SKM-1 (cell line): ENCODE results near the gene PFKFB3.

Source experiments
- DNase-seq: peaks from one replicate; lab custom pipeline; 2025; ENCODE audit not compliant: unreplicated experiment; lab: John Stamatoyannopoulos, UW

The PFKFB3 gene

DNA sequence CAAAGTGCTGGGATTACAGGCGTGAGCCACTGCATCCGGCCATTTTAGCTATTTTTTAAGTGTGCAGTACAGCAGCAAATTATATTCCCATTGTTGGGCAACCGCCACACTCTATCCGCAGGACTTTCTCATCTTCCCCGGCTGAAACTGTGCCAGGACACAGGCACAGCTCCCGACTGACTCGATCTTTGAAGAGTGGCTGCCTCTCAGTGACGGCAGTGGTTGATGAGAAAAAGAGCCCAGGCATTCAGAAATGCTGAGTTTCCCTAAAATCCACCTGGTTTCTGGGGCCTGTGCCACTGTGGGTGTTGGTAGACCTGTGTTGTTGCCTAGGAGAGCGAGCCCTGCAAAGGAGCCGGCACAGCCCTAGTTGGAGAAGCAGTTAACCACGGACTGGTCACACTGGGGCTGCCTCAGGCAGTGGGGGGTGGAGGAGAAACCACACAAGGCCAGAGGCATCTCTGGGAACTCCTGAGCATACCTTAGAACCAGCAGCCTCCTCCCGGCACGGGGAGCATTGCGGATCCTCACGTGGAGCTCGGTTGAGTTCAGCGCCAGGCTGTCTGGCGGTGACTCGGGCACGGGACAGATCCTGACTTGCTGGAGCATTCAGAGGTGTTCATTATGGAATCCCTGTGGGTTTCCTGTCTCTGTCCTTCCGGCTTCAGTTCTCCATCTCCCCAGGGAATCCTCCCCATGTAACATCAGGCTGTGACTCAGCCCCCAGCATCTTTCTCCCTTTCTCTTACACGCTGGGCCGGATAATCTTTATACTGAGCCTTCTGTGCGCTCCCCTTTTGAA lies 16.2 kb downstream of the PFKFB3 start:
- no peak for DNase-seq

DNA sequence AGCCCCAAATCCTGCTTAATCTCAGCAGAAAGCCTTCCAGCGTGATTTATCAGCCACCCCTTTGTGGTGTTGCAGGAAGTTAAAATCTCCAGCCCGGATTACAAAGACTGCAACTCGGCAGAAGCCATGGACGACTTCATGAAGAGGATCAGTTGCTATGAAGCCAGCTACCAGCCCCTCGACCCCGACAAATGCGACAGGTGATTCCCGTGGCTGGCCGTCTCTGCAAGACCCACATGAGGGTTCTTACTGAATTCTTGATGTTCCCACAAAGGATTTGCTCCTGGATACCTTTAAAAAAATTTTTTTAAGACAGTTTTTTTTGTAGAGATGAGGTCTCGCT lies 16.7 kb downstream of the PFKFB3 start:
- no peak for DNase-seq

DNA sequence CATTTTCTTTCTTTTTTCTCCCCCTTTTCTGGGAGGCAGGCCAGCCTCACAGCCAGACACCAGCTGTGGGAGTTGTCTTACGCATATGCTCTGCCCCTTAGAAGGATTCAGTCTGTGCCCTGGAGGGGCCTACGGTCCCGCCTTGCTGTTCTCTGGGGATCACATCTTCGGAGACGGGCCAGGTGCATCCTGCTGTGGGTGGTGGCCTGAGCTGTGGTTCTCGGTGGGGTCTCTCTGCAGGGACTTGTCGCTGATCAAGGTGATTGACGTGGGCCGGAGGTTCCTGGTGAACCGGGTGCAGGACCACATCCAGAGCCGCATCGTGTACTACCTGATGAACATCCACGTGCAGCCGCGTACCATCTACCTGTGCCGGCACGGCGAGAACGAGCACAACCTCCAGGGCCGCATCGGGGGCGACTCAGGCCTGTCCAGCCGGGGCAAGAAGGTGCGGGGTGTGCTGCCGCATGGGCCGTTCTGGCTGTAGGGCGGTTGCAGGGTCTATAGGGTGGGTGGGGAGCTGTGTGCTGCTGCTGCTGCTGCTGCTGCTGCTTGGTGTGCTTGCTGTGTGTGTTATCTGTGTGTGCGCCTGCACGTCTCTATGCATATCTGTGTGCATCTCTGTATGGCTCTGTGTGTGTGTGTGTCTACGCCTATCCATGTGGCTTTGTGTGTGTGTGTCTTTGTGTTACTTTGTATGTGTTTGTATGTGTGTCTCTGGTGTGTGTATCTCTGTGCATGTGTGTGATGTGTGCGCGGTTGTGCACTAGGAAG lies 17.9 kb downstream of the PFKFB3 start:
- DNase-seq: no peak

DNA sequence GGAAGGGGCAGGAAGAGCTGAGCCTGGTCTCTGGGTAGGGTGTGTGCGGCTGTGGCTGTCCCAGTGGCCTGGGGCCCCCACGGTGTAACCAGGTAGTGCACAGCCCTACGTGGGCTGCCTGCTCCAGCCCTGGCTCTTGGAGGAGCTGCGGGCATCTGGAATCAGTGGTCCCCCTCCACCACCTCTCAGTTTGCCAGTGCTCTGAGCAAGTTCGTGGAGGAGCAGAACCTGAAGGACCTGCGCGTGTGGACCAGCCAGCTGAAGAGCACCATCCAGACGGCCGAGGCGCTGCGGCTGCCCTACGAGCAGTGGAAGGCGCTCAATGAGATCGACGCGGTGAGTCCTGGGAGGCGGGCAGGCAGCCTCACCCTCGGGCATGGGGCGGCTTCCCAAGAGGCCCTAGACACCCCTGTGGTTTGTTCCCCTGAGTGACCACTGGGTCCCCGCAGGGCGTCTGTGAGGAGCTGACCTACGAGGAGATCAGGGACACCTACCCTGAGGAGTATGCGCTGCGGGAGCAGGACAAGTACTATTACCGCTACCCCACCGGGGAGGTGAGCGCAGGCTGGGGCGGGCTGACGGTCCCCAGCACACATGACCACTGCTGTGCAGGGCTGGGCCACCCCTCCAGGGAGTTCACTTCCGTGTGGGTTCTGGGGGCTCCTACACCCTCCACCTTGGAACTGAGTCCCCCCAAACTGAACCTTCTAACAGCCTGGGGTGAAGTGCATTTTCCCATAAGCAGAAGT lies 18.6 kb downstream of the PFKFB3 start:
- DNase-seq: no peak

DNA sequence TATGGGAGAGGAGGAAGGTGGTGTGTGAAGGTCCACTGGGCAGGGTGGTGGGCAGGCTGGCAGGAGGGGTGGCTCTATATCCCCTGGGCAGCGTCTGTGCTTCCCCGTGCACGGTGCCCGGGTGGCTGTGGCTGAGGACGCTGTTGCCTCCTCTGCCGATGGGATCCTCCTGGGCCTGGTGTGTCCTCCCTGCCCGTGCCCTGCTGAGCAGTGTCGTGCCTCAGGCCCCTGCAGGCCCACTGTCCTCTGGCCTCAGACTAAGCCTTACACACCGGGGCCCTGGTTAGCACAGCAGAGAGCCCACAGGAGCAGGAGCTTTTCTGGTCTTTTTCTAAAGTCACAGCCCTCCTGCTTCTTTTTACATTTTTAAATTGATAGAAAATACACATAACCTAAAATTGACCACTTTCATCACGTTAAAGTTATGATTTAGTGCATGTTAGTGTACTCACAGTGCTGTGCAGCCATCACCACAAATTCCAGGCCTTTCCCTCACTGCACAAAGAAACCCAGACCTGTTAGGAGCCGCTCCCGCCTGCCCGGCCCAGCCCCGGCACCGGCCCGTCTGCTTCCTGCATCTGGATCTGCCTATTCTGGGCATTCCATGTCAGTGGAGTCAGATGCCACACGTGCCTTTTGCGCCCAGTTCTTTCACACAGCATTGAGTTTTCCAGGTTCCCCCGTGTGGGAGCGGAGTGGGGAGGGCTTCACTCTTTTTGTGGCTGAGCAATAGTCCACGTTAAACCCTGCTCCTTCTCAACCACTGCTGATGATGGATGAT lies 19.4 kb downstream of the PFKFB3 start:
- no peak for DNase-seq

DNA sequence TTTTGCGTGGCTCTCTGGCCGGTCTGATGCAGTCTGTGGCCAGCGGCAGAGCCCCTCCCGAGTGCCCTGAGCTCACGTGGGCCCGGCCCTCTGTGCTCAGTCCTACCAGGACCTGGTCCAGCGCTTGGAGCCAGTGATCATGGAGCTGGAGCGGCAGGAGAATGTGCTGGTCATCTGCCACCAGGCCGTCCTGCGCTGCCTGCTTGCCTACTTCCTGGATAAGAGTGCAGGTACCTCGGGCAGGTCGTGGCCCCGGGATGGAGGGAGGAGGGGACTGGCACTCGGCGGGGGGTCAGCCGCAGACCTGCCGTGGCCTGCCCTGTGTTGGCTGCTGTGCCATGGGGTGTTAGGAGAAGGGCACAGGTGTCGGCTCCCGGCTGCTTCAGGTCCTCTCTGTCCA lies 20.0 kb downstream of the PFKFB3 start:
- no peak for DNase-seq

DNA sequence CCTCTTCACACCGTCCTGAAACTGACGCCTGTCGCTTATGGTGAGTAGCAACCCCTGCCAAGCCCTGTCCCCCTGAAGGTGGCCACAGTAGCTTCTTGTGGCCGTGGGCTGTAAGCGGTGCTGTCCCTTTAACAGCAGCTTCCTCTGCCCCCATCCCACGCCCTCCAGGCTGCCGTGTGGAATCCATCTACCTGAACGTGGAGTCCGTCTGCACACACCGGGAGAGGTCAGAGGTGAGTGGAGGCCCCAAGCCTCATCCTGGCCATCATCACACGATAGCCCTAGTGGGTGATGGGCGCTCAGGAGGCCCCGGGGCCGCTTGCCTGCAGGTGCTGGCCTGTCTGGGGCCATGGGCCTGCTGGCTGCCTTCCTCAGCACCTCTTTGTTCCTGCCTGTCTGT lies 21.2 kb downstream of the PFKFB3 start:
- no peak for DNase-seq

DNA sequence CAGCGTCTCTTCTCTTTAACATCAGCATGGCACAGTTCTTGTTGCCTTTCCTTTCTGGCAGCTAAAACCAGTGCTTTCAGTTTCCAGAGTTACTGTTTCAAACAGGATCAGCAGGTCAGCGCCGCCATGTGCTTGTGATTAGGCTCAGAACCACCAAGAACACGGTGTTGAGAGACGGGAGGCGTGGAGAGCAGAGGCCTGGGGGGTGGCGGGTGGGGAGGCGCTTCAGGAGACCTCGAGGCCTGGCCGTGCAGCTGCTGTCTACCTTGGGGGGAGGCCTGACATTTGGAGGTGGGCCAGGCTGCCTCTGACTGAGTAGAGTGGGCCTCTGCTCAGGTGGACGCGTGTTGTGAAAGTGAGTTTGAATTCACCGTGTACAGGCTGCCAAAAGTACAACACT lies 22.0 kb downstream of the PFKFB3 start:
- DNase-seq: no peak

DNA sequence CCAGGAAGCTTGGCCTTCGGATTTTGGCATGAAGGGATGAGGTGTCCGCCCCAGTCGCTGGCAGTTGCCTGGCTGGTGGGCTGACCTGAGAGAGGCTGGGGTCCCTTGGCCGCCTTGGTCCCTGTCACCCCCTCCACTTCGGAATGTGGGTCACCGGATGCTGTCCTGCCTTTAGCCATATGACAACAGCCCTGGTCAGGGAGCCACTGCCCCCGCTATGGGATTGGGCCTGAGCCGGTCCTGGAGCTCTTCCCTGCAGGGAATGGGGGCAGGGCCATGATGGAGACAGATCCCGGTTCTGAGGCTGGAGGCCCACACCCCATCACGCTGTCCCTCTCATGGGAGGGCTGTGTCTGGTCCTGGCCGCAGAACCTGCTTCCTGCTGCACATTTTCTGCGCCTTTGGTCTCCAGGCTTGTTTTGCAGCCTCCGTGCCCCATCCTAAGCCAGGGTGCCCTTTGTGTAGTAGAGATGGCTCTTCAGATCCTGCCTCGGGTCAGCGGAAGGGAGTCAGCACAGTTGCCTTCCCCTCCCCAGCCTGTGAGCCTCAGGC lies 22.6 kb downstream of the PFKFB3 start:
- no peak for DNase-seq

DNA sequence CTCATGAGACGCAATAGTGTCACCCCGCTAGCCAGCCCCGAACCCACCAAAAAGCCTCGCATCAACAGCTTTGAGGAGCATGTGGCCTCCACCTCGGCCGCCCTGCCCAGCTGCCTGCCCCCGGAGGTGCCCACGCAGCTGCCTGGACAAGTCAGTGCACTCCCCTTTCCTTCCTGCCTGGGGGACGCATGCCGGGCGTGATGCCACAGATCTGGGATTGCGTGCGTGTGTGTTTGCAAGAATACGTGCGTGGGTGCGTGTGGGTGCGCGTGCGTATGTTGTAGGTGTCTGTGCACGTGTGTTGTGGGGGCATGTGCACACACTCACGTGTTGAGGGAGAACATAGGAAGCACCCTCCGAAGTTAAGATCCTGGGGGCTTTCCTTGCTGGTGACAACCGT lies 23.5 kb downstream of the PFKFB3 start:
- no peak for DNase-seq

DNA sequence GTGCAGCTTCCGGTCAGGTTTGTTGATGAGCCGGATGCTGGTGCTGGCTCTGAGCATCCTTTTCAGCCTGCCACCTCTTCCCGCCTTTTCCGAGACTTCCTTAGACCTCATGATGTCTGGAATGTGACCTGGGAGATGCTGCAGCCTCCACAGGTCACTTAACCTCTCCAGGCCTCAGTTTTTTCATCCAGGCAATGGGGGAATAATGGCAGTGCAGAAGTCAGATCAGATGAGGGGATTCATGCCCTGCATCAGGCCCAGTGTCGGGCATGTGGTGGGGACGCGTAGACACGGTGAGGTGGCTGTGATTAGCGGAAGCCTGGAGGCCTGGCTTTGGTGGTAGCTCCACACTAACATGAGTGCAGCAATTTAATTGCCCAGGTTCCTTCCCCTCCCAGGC lies 24.6 kb downstream of the PFKFB3 start:
- DNase-seq: no peak

DNA sequence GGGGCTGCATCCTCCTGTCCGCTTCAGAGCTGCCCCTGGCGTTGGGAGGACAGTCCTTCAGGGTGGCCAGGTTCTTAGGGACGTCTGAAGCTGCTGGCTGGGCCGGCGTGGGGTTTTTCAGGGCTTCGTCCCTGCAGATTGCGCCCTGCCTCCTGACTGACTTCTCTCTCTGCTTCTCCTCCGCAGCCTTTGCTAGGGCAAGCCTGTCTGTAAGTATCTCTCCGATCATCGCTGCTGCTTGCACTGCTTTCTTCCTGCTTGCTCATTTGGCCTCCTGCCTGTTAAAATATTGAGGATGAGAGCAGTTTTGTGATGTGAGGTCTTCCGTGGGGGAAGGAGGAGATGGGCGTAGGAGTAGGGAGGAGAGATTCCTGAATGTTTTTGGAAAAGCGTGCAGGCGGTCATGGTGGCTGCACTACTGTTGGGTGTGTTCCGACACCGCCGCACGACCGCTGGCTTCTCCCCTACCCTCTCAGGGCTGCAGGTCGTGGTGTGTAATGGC lies 25.3 kb downstream of the PFKFB3 start:
- no peak for DNase-seq

DNA sequence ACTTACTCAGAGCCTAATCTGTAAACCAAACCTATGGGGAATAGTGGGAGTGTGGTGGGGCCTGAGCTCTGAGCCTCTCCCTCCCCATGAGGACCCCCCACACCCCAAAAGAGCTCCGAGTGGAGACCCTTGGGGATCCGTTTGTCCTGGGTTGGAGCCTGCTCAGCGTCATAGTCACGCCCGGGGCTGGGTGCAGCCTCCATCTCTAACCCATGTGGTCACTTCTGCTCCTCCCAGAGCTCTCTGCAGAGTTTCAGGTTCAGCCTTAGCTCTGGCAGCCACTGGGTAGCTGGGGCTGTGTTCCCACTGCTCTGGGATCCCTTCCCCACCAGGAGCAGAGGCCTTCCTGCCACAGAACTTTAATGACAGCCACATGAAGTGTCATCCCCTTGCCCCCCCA lies 25.9 kb downstream of the PFKFB3 start:
- DNase-seq: no peak

DNA sequence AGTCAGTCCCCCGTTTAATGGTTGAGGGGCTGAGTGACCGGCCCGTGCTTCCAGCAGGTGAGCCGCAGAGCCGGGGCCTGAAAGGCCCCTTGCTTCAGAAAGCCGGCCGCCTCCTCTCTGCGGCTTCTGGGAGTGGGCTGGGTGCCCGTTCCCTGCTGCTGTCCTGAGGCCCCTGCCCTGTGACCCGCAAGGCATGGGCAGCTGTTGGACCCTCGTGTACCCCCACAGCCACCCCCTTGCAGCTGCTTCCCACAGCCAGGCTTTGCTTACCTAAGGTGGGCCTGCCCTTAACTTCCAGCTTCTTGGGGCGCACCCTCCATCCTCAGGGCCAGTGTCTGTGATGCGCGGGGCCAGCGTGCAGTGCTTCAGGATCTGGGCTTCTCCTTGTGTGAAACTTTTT lies 26.6 kb downstream of the PFKFB3 start:
- DNase-seq: no peak

DNA sequence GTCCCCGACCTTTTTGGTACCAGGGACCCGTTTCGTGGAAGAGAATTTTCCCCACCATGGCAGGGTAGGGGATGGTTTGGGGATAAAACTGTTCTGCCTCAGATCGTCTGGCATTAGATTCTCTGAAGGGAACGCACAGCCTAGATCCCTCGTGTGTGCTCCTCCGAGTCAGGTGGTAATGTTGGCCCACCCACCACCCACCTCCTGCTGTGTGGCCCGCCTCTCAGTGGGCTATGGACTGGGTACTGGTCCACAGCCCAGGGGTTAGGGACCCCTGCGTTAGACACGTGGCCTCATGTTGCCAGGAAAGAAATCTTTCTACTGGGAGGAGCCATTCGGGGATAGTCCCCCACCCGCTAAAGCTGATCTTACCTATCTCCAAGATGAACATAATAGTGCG lies 27.0 kb downstream of the PFKFB3 start:
- DNase-seq: no peak

DNA sequence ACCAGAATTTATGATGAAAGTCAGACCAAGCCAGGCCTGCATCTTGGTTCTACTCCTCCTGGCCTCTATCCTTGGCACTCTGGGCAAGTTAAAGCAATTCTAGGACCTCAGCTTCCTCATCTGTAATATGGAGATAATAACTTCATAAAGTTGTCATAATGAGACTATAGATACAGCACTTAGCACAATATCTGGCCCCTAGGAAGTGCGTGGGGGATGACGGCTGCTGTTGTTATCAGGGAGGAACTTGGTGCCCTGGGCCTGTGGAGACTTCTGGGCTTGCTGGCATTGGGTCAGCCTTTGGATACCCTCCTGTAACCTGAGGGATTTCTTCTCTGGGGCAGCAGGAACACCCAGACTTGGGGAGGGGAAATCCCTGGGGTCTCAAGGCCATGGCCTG lies 27.6 kb downstream of the PFKFB3 start:
- DNase-seq: no peak

DNA sequence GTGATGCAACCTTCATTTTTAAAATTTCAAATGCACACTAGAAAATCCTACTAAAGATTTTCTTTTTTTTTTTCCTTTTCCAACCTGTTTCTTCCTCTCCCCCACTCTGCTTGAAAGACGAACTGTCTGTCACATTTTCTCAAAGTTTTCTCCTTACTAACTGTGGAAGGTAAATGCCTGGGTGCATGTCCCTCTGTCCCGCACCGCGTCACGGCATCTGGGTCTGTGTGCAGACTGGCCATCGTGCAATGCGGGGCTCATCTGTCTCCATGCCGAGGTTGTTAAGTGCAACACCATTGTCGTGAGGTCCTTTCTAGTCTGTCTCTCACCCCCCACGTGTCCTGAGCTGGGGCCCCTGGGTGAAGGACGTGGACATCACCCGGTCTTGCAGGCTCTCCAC lies 28.4 kb downstream of the PFKFB3 start:
- DNase-seq: no peak

DNA sequence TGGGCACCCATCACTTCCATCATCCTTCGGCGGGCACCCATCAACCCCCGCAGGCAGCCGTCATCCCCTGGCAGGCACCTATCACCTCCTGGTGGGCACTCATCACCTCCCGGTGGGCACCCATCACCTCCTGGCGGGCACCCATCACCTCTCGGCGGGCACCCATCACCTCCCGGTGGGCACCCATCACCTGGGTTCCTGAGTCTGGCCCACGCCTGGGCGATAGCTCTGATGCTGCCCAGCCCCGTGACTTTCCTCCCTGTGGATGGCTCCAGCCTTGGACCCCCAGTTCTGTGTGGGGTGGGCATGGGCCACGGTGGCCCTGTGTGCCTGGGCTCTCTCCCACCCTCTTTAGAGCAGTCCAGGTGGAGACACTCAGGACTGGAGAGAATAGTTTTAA lies 29.0 kb downstream of the PFKFB3 start:
- no peak for DNase-seq

DNA sequence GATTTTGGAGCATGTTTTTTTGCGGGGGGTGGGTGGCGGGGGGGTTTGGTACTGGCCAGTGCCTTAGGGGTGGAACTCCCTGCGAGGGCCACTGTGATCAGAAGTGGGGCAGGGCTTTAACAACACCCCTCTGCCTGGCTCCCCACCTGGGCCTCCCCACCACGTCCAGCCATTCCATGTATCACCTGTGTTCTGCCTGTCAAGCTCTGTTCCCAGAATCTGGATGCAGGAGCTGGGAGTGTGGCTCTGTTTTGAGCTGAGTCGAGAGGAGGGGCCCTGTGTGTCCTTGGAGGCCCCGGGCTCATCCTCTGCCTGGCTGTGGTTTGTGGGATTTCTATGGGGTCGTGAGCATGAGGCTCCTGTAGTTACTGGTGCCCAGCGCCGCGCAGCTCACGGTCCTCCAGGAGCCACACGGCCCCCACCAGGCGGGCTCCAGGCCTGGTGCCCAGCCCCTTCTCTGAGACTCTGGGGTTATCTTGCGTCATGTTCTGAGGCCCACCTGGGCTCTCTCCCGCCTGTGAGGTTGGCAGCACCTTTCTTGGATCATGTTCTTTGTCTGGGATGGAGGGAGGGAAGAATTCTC lies 29.6 kb downstream of the PFKFB3 start:
- DNase-seq: no peak
